Measurements from ENCODE around the gene ADCY10.

DNA sequence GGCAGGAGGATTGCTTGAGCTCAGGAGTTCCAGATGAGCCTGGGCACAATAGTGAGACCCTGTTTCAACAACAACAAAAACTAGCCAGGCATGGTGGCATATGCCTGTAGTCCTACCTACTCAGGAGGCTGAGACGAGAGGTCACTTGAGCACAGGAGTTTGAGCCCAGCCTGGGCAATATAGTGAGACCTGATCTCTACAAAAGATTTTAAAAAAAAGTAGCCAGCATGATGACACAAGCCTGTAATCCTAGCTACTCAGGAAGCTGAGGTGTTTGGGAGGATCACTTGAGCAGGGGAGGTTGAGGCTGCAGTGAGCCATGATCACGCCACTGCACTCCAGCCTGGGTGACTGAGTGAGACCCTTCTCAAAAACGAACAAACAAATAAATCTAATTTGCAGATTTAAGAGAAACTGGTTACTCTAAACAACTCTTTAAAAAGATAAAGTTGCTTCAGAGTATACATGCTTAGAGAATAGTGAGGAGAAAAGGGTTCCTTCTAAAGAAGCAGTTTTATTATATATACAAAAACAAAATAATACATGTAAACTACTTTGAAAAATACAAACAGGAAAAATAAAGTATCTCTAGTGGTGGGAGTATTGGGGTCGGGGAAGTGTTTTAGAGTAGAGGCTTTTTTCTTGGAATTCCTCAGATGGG, 88.4 kb downstream of the ADCY10 start:
- TF ChIP-seq, protein P1, sequence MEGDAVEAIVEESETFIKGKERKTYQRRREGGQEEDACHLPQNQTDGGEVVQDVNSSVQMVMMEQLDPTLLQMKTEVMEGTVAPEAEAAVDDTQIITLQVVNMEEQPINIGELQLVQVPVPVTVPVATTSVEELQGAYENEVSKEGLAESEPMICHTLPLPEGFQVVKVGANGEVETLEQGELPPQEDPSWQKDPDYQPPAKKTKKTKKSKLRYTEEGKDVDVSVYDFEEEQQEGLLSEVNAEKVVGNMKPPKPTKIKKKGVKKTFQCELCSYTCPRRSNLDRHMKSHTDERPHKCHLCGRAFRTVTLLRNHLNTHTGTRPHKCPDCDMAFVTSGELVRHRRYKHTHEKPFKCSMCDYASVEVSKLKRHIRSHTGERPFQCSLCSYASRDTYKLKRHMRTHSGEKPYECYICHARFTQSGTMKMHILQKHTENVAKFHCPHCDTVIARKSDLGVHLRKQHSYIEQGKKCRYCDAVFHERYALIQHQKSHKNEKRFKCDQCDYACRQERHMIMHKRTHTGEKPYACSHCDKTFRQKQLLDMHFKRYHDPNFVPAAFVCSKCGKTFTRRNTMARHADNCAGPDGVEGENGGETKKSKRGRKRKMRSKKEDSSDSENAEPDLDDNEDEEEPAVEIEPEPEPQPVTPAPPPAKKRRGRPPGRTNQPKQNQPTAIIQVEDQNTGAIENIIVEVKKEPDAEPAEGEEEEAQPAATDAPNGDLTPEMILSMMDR (IDR thresholded peaks at IDR 0.05): no peak
- no peak for TF ChIP-seq POLR2AphosphoS5 (IDR thresholded peaks at IDR 0.05; ENCODE audit: low read depth, low read length)
- no peak for TF ChIP-seq SIN3A (IDR thresholded peaks at IDR 0.05; ENCODE audit: borderline replicate concordance, insufficient read depth, low read depth, low read length)
